HepG2 (cell line): Measurements from ENCODE around the gene NKD2. TPM values are rescaled to one million over a fixed set of nuclear protein-coding genes. Genes with fewer than 3 reads are reported as not detected.

ENCODE experiments used
- ATAC-seq: fragments of 200-7000 bp; cut with Tn5 transposase; 3 replicates; pipeline ENCODE4 v1.9.1; 2020; ENCODE audit warnings: mild to moderate bottlenecking, moderate library complexity
- BruUV-seq: library from RNA; stranded (reverse); fragments of 400-500 nt; replicated peaks from 2 replicates; lab custom pipeline; 2021; lab: Mats Ljungman, UMichigan
- CTCF ChIA-PET: fragments of 300-600 bp; formaldehyde crosslinking; extraction: SDS; loops from one replicate; lab custom pipeline; 2021; ENCODE audit warnings: low total read pairs, inconsistent platforms, low intra/inter-chr PET ratio; lab: Yijun Ruan, JAX
- POLR2A ChIA-PET: fragments of 350-600 bp; sonication (Branson Sonifier 250); formaldehyde crosslinking; loops from one replicate; lab custom pipeline; 2020; ENCODE audit warnings: antibody characterized with exemption, inconsistent platforms; lab: Yijun Ruan, JAX
- DNase-seq: peaks from one replicate; pipeline ENCODE4 v3.0.0-alpha.2; 2015; ENCODE audit warnings: low spot score
- FAIRE-seq: peaks from 3 replicates; lab custom pipeline; 2011; peaks lifted over from hg19 to GRCh38; lab: Jason Lieb, UNC
- H2AFZ ChIP-seq: one replicate; pipeline ENCODE4 v1.6.1; 2011; ENCODE audit warnings: low read length, inconsistent platforms
- H3K27ac ChIP-seq: fragments of 300-600 bp; 3 replicates; pipeline ENCODE4 v1.8.0; 2011; ENCODE audit warnings: mixed run types, mild to moderate bottlenecking, mixed read lengths, low read length, inconsistent platforms; ENCODE audit not compliant: insufficient read depth; ENCODE audit errors: extremely low read length
- H3K27me3 ChIP-seq, 2 experiments: fragments of 200-600 bp in 1 of 2; 2 replicates in 1 of 2; 3 replicates in 1 of 2; pipeline versions ENCODE4 v1.6.0 to v1.8.0; 2011; ENCODE audit warnings: low read length in 2 of 2, mild to moderate bottlenecking in 2 of 2, moderate library complexity in 2 of 2, inconsistent platforms in 1 of 2; ENCODE audit not compliant: insufficient read depth in 2 of 2, control insufficient read depth in 1 of 2
- H3K36me3 ChIP-seq, 2 experiments: fragments of 200-600 bp in 1 of 2; replicated peaks in 1 of 2; 2 replicates in 1 of 2; 3 replicates in 1 of 2; pipeline versions ENCODE4 v1.5.1 to v1.8.0; 2011; ENCODE audit warnings: low read length in 2 of 2, inconsistent platforms in 1 of 2; ENCODE audit not compliant: insufficient read depth in 2 of 2, control insufficient read depth in 1 of 2
- H3K4me1 ChIP-seq: 2 replicates; pipeline ENCODE4 v1.5.1; 2012; ENCODE audit warnings: low read length, inconsistent platforms; ENCODE audit not compliant: insufficient read depth
- H3K4me2 ChIP-seq: 2 replicates; pipeline ENCODE4 v1.6.0; 2011; ENCODE audit warnings: low read depth, low read length, inconsistent platforms
- H3K4me3 ChIP-seq, 3 experiments: fragments of 200-600 bp in 1 of 3; sonication (generic), shearing (Covaris generic) in 1 of 3; replicated peaks in 1 of 3; 2 replicates each; pipeline ENCODE4 v1.5.1; 2011 to 2016; ENCODE audit warnings: low read length in 3 of 3, inconsistent platforms in 2 of 3, low read depth in 2 of 3, mild to moderate bottlenecking in 2 of 3, control low read depth in 1 of 3, mixed read lengths in 1 of 3; ENCODE audit not compliant: insufficient read depth in 1 of 3
- H3K79me2 ChIP-seq: one replicate; pipeline ENCODE4 v1.6.1; 2011; ENCODE audit warnings: low read length, inconsistent platforms; ENCODE audit not compliant: insufficient read depth
- H3K9ac ChIP-seq: 2 replicates; pipeline ENCODE4 v1.6.0; 2011; ENCODE audit warnings: mild to moderate bottlenecking, low read depth, low read length, inconsistent platforms; ENCODE audit not compliant: insufficient read depth
- H3K9me3 ChIP-seq: 2 replicates; pipeline ENCODE4 v1.5.1; 2012; ENCODE audit warnings: mild to moderate bottlenecking, low read length
- H4K20me1 ChIP-seq: 2 replicates; pipeline ENCODE4 v1.6.0; 2011; ENCODE audit warnings: inconsistent platforms, mild to moderate bottlenecking, low read length, moderate library complexity; ENCODE audit not compliant: insufficient read depth
- BRCA1 ChIP-seq: sonication (generic); formaldehyde crosslinking; IDR thresholded peaks from 2 replicates; pipeline ENCODE4 v1.4.0; 2020; ENCODE audit warnings: missing genetic modification reagents
- GFI1 ChIP-seq: sonication (generic); formaldehyde crosslinking; IDR thresholded peaks from 2 replicates; pipeline ENCODE4 v1.5.0; 2020; ENCODE audit warnings: missing genetic modification reagents, mild to moderate bottlenecking, borderline replicate concordance
- NCOA2 ChIP-seq: sonication (generic); formaldehyde crosslinking; IDR thresholded peaks from 2 replicates; pipeline ENCODE4 v1.8.0; 2022; ENCODE audit warnings: inconsistent platforms
- RARG ChIP-seq: sonication (generic); formaldehyde crosslinking; IDR thresholded peaks from 2 replicates; pipeline ENCODE4 v1.4.0; 2020; ENCODE audit warnings: low read depth, mild to moderate bottlenecking, missing genetic modification reagents
- TAF1 ChIP-seq: sonication (generic); formaldehyde crosslinking; IDR thresholded peaks from 2 replicates; pipeline ENCODE4 v1.4.0; 2020; ENCODE audit warnings: missing genetic modification reagents
- TAF15 ChIP-seq: fragments of 200-400 bp; formaldehyde crosslinking; IDR thresholded peaks from one replicate; pipeline ENCODE4 v1.6.1; 2018; ENCODE audit warnings: mild to moderate bottlenecking, low read depth, low read length; ENCODE audit not compliant: poor library complexity, severe bottlenecking
- ZSCAN30 ChIP-seq: sonication (generic); formaldehyde crosslinking; IDR thresholded peaks from 2 replicates; pipeline ENCODE4 v1.5.0; 2020; ENCODE audit warnings: mild to moderate bottlenecking, missing genetic modification reagents
- WGBS: methylation state at CpG from one replicate; pipeline ENCODE4 v1.1.6; 2017; ENCODE audit warnings: low lambda C conversion rate; 5-methylcytosine and 5-hydroxymethylcytosine counted together
- in situ Hi-C: cut with HindIII; loops from 2 replicates; pipeline ENCODE4 v1.10.0; 2017; ENCODE audit warnings: low pct_unique_long_range_greater_than_20kb; ENCODE audit not compliant: extremely low pct_ligation_motif_present
- intact Hi-C: fragments of 100-400 bp; cut with micrococcal nuclease; formaldehyde crosslinking; loops from one replicate; pipeline ENCODE4 v1.10.0; 2022; ENCODE audit not compliant: unreplicated experiment
- polyA plus RNA-seq, 8 experiments: library from polyadenylated mRNA; depleted of rRNA in 3 of 8; stranded (reverse) in 7 of 8; unstranded in 1 of 8; fragments of >200 nt; fragmentation: Illumina TruSeq in 4 of 8; extraction: Trizol in 4 of 8; gene quantifications; 2 replicates each; pipeline versions ENCODE4 v1.2.1 to v1.2.3, GENCODE V29; 2011 to 2016; ENCODE audit warnings: low read depth in 4 of 8, missing spikeins in 1 of 8, mixed read lengths in 1 of 8; ENCODE audit not compliant: insufficient read depth in 1 of 8
- total RNA-seq, 5 experiments: library from RNA; depleted of rRNA; stranded (reverse); fragments of >200 nt; fragmentation: Illumina TruSeq; extraction: Trizol; gene quantifications; 2 replicates each; pipeline ENCODE4 v1.2.3, GENCODE V29; 2016; ENCODE audit warnings: low read depth in 1 of 5
- TF ChIP-seq, protein P1 (sequence below): sonication (generic); formaldehyde crosslinking; IDR thresholded peaks from 2 replicates; pipeline ENCODE4 v1.4.0; 2020; ENCODE audit warnings: mild to moderate bottlenecking, missing genetic modification reagents
- TF ChIP-seq, protein P2 (sequence below): sonication (generic); formaldehyde crosslinking; IDR thresholded peaks from 2 replicates; pipeline ENCODE4 v1.4.0; 2020; ENCODE audit warnings: mild to moderate bottlenecking, missing genetic modification reagents

NKD2 gene
- total and polyA plus RNA-seq, 2 of the 13 experiments (the other 11 are each of a cell fraction or from before 2014, with no cell fraction given), result 0.53 to 0.82 TPM

DNA sequence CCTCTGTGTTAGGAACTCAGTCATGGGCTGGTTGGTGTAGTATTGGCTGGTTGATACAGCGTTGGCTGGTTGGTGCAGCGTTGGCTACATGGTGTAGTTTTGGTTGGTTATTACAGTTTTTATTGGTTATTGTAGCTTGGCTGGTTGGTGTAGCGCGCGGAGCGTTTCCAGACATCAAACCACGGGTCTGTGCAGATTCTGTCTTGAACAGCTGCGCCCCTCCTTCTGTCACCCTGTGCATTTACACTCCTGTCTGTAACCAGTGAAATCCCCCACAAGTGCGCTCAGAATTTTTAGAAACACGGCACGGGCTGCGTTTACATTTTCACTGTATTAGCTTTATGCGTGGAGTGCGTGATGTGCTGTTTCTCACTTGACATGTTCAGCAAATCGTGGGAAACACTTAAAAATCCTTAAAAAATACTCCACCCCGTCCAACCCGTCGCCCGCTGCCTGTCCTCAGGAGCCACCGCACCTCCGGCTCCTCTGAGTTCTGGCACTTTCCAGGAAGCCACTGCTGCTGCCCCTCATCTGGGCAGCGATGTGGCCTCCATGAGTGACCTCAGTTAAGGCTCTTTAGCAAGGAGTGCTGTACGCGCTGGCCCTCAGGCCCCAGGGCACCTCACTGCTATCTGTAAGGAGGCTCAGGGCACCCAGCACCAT is 20.8 kb downstream of the NKD2 start (continued):
- TF ChIP-seq TAF15 (no peak), BRCA1 (CRISPR knock-in tag) (no peak), GFI1 (CRISPR knock-in tag) (no peak), RARG (CRISPR knock-in tag) (no peak), ZSCAN30 (CRISPR knock-in tag) (no peak)
- TF ChIP-seq, protein P1, sequence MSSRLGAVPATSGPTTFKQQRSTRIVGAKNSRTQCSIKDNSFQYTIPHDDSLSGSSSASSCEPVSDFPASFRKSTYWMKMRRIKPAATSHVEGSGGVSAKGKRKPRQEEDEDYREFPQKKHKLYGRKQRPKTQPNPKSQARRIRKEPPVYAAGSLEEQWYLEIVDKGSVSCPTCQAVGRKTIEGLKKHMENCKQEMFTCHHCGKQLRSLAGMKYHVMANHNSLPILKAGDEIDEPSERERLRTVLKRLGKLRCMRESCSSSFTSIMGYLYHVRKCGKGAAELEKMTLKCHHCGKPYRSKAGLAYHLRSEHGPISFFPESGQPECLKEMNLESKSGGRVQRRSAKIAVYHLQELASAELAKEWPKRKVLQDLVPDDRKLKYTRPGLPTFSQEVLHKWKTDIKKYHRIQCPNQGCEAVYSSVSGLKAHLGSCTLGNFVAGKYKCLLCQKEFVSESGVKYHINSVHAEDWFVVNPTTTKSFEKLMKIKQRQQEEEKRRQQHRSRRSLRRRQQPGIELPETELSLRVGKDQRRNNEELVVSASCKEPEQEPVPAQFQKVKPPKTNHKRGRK (CRISPR knock-in tag), result no peak

DNA sequence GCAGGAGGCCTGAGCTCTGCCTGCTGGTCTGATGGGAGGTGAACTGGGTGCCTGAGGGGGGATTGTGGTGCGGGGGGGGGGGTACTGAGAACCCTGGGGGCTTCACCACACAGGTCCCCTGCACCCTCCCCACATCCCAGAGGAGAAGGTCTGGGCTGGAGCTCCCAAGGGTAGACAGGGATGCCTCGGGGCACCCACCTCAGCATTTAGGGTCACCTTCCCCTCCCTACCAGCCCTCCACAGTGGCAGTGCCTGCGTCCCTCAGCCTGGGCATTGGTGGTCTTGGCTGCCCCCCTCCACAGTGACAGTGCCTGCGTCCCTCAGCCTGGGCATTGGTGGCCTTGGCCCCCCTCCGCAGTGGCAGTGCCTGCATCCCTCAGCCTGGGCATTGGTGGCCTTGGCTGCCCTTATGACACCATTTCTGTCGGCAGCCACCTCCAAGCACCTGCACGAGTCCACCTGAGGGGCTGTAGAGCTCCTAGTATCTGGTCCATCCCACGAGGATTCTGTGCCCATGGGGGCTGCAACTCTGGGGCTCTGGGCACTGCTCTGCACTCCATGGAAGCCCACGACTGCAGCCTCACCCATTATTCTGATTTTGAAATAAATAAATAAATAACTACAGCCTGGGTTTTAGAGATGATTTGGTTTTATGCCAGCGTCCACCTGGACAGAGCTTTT is 21.5 kb downstream of the NKD2 start:
- Histone ChIP-seq H3K36me3 (no peaks in the 10 kb centered on the region), H3K9me3 (no peaks in the 10 kb centered on the region), H3K4me3 (no peak overlapping the region), H2AFZ (no peak overlapping the region), H4K20me1 (peaks cover 4% of the 10 kb centered on the region; the same call in 1 of the 2 replicates), H3K79me2 (no peaks in the 10 kb centered on the region), H3K4me1 (no peaks in the 10 kb centered on the region), H3K27me3 (peaks cover 2 to 4% of the 10 kb centered on the region in 2 experiments; a peak in 2 of 5 replicates), H3K9ac (no peak overlapping the region), H3K4me2 (no peak overlapping the region), H3K27ac (no peak overlapping the region)
- CTCF ChIA-PET, result no interaction called here
- POLR2A ChIA-PET, result no interaction called here
- in situ Hi-C loops, result no loop called here
- DNase-seq, result no peak
- 25% methylated on average over 7 of the region's 10 CpGs for whole genome bisulfite sequencing
- ATAC-seq, result no peak
- intact Hi-C loops, result no loop called here
- FAIRE-seq, result no peak
- no TSS peak for BruUV-seq
- TF ChIP-seq, protein P2, sequence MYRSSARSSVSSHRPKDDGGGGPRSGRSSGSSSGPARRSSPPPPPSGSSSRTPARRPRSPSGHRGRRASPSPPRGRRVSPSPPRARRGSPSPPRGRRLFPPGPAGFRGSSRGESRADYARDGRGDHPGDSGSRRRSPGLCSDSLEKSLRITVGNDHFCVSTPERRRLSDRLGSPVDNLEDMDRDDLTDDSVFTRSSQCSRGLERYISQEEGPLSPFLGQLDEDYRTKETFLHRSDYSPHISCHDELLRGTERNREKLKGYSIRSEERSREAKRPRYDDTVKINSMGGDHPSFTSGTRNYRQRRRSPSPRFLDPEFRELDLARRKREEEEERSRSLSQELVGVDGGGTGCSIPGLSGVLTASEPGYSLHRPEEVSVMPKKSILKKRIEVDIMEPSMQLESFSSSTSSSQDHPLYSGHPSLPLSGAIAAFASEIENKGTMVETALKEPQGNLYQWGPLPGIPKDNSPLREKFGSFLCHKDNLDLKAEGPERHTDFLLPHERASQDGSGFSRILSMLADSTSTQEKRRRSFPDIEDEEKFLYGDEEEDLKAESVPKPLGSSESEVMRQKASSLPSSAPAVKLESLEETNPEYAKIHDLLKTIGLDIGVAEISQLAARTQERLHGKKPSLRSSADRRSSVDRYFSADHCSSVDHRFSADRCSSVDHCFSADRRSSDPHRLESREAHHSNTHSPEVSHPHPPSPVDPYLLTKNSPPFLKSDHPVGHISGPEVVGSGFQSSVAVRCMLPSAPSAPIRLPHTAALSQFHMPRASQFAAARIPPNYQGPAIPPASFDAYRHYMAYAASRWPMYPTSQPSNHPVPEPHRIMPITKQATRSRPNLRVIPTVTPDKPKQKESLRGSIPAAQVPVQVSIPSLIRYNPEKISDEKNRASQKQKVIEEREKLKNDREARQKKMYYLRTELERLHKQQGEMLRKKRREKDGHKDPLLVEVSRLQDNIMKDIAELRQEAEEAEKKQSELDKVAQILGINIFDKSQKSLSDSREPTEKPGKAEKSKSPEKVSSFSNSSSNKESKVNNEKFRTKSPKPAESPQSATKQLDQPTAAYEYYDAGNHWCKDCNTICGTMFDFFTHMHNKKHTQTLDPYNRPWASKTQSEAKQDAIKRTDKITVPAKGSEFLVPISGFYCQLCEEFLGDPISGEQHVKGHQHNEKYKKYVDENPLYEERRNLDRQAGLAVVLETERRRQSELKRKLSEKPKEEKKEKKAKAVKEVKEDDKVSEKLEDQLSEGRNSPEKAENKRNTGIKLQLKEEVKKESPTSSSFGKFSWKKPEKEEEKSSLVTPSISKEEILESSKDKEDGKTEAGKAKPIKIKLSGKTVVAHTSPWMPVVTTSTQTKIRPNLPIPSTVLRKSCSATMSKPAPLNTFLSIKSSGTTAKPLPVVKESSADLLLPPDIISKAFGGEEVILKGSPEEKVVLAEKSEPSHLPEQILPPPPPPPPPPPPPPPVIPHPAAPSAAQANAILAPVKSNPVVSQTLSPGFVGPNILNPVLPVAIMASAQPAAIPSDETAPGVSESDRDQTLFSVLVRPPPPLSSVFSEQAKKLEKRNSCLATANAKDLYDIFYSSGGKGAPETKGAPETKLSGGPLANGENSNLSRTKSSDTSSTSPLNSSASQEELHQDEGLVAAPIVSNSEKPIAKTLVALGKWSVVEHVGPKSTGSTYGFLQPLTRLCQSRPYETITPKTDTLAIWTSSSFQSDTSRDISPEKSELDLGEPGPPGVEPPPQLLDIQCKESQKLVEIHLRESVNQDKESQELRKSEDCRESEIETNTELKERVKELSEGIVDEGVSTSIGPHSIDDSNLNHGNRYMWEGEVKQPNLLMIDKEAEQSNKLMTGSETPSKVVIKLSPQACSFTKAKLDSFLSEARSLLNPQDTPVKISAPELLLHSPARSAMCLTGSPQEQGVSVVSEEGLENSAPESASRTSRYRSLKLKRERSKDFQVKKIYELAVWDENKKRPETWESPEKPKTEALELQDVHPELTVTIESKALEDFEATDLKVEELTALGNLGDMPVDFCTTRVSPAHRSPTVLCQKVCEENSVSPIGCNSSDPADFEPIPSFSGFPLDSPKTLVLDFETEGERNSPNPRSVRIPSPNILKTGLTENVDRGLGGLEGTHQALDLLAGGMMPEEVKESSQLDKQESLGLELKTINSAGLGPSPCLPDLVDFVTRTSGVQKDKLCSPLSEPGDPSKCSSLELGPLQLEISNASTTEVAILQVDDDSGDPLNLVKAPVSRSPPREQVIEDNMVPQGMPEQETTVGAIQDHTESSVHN (CRISPR knock-in tag), result no peak
- TF ChIP-seq NCOA2 (CRISPR knock-in tag) (no peak), TAF1 (CRISPR knock-in tag) (no peak)
